ENCODE results near the gene LUZP2. TPM values are rescaled to one million over a fixed set of nuclear protein-coding genes. Genes with fewer than 3 reads are reported as not detected.
A peak's percentile ranks its signal among the peaks of the same experiment; 100 is the strongest.

LUZP2 gene
- total RNA-seq, 2 donors from 2014 or later = 2.0 to 2.4 TPM

DNA sequence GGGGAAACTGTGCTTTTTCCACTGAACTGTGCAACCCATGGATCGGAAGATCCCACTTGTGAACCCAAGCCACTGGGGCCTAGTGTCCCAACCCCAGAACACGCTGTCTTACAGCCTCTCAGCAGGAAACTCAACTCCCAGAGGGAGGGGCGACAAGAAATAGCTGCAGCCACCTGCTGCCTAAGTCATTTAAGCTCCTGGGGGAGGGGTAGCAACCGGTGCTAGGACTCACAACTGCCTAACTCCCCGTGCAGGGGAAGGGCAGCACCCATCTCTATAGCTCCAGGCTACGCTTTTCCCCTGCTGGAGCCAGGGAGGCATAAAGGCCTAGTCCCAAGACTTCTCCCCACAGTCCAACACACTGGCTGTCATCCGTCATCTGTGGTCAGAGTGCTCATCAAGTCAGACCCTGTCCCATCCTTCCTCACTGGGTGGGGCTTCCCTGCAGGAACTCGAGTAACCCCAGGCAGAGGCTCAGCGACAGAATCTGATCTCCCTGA lies 363.0 kb downstream of the LUZP2 start:
- no peaks in the 10 kb centered on the region for H3K27me3 Mint-ChIP-seq (ENCODE audit: insufficient read depth)
- Histone ChIP-seq H3K4me3 (ENCODE audit: low read length) (no peak overlapping the region), H3K27me3 (ENCODE audit: control insufficient read depth, insufficient read depth, low read length, poor library complexity, severe bottlenecking) (no peaks in the 10 kb centered on the region), H3K36me3 (ENCODE audit: control insufficient read depth, insufficient read depth, low read length) (no peaks in the 10 kb centered on the region), H3K9me3 (ENCODE audit: control insufficient read depth, low read length) (peaks cover 28% of the 10 kb centered on the region), H3K27ac (ENCODE audit: low read depth, low read length) (no peak overlapping the region), H3K9ac (ENCODE audit: extremely low read depth, low read length, poor library complexity, severe bottlenecking) (no peak overlapping the region), H3K4me1 (ENCODE audit: control insufficient read depth, insufficient read depth, low read length) (no peaks in the 10 kb centered on the region)
- H3K27ac Mint-ChIP-seq = no peak overlapping the region
- peaks cover 11% of the 10 kb centered on the region for H3K4me1 Mint-ChIP-seq
- WGBS, 2 experiments (ENCODE audit: insufficient coverage in 1 of 2, insufficient read length in 1 of 2) = 89 to 90% methylated on average over 3 to 9 of the region's 9 CpGs
- no peak for DNase-seq
- H3K36me3 Mint-ChIP-seq (ENCODE audit: low read depth) = peaks cover 8% of the 10 kb centered on the region
- peaks cover 41% of the 10 kb centered on the region for H3K9me3 Mint-ChIP-seq
- no peak overlapping the region for H3K4me3 Mint-ChIP-seq
- TF ChIP-seq, protein P1, sequence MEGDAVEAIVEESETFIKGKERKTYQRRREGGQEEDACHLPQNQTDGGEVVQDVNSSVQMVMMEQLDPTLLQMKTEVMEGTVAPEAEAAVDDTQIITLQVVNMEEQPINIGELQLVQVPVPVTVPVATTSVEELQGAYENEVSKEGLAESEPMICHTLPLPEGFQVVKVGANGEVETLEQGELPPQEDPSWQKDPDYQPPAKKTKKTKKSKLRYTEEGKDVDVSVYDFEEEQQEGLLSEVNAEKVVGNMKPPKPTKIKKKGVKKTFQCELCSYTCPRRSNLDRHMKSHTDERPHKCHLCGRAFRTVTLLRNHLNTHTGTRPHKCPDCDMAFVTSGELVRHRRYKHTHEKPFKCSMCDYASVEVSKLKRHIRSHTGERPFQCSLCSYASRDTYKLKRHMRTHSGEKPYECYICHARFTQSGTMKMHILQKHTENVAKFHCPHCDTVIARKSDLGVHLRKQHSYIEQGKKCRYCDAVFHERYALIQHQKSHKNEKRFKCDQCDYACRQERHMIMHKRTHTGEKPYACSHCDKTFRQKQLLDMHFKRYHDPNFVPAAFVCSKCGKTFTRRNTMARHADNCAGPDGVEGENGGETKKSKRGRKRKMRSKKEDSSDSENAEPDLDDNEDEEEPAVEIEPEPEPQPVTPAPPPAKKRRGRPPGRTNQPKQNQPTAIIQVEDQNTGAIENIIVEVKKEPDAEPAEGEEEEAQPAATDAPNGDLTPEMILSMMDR (conservative IDR thresholded peaks at IDR 0.05) = no peak

- Histone ChIP-seq H3K4me1 (ENCODE audit: control insufficient read depth, insufficient read depth, low read length) (no peaks in the 10 kb centered on the region), H3K36me3 (ENCODE audit: control insufficient read depth, insufficient read depth, low read length) (no peaks in the 10 kb centered on the region), H3K9ac (ENCODE audit: extremely low read depth, low read length, poor library complexity, severe bottlenecking) (no peak overlapping the region), H3K9me3 (ENCODE audit: control insufficient read depth, low read length) (peaks cover 28% of the 10 kb centered on the region), H3K27me3 (ENCODE audit: control insufficient read depth, insufficient read depth, low read length, poor library complexity, severe bottlenecking) (no peaks in the 10 kb centered on the region), H3K27ac (ENCODE audit: low read depth, low read length) (no peak overlapping the region), H3K4me3 (ENCODE audit: low read length) (no peak overlapping the region)
- DNase-seq = peak; percentile 63
- WGBS, 2 experiments (ENCODE audit: insufficient coverage in 1 of 2, insufficient read length in 1 of 2) = 84 to 94% methylated on average over 6 of the region's 6 CpGs
- Mint-ChIP-seq H3K36me3 (ENCODE audit: low read depth) (peaks cover 8% of the 10 kb centered on the region), H3K4me3 (no peak overlapping the region), H3K27ac (no peak overlapping the region), H3K9me3 (peaks cover 41% of the 10 kb centered on the region), H3K4me1 (peaks cover 11% of the 10 kb centered on the region), H3K27me3 (ENCODE audit: insufficient read depth) (no peaks in the 10 kb centered on the region)
- TF ChIP-seq, protein P1 (conservative IDR thresholded peaks at IDR 0.05) = no peak
Measured at GRCh38 chr11:24861440-24861839, 364.6 kb downstream of the LUZP2 start.

GRCh38 chr11:24866743-24867142 lies 369.9 kb downstream of the LUZP2 start:
- TF ChIP-seq, protein P1 (conservative IDR thresholded peaks at IDR 0.05) = no peak
- no peak overlapping the region for H3K9ac ChIP-seq (ENCODE audit: extremely low read depth, low read length, poor library complexity, severe bottlenecking)
- Mint-ChIP-seq H3K4me3 (no peak overlapping the region), H3K4me1 (peaks cover 3% of the 10 kb centered on the region), H3K9me3 (peaks cover 20% of the 10 kb centered on the region), H3K27me3 (ENCODE audit: insufficient read depth) (no peaks in the 10 kb centered on the region), H3K36me3 (ENCODE audit: low read depth) (peaks cover 4% of the 10 kb centered on the region), H3K27ac (no peak overlapping the region)
- H3K27ac ChIP-seq (ENCODE audit: low read depth, low read length) = no peak overlapping the region
- no peaks in the 10 kb centered on the region for H3K27me3 ChIP-seq (ENCODE audit: control insufficient read depth, insufficient read depth, low read length, poor library complexity, severe bottlenecking)
- no peak for DNase-seq
- no peaks in the 10 kb centered on the region for H3K4me1 ChIP-seq (ENCODE audit: control insufficient read depth, insufficient read depth, low read length)
- H3K4me3 ChIP-seq (ENCODE audit: low read length) = no peak overlapping the region
- WGBS, 2 experiments (ENCODE audit: insufficient coverage in 1 of 2, insufficient read length in 1 of 2) = 92% methylated on average over 4 of the region's 4 CpGs
- H3K36me3 ChIP-seq (ENCODE audit: control insufficient read depth, insufficient read depth, low read length) = no peaks in the 10 kb centered on the region
- peaks cover 19% of the 10 kb centered on the region for H3K9me3 ChIP-seq (ENCODE audit: control insufficient read depth, low read length)

All from endodermal cell (in vitro differentiated cells).